ENCODE data around the gene FAM170B. TPM values are rescaled to one million over a fixed set of nuclear protein-coding genes. Genes with fewer than 3 reads are reported as not detected.

Gene FAM170B
- total and polyA plus RNA-seq, 9 of the 15 experiments (the other 6 are each of a cell fraction or from before 2014, with no cell fraction given) = 0.11 to 0.21 TPM; not detected in 7

DNA sequence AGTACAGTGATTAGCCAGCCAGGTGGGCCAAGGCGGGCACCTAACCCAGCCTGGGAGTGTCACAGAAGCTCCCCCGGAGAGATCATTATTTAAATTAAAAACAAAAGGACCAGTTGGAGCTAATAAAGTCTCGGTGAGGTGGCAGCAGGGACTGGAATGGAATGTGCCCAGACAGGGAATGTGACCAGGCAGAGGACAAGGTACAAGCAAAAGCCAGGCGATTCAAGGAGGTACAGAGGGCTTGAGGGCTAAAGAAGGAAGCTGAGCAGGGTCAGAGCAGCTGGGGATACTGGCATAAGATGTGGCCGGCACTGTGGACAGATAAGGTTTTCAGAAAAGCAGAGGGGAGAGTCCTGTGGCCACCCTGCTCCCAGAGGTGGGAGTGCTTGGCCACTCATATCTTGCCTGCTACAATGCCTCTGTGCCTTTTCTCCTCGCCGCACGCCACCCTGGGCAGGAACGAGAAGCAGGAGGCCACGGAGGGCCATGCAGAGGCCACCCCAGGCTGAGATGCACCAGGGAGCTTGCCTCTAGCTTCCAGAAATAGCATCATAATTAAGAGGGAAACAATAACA lies 41.2 kb upstream of the FAM170B start (continued):
- TF ChIP-seq RNF219 (CRISPR knock-in tag; IDR thresholded peaks at IDR 0.05) (no peak), ZNF124 (CRISPR knock-in tag; IDR thresholded peaks at IDR 0.05) (no peak), ZBTB40 (IDR thresholded peaks at IDR 0.05) (no peak), ZBTB40 (CRISPR knock-in tag; IDR thresholded peaks at IDR 0.05) (no peak), IRF9 (tag; IDR thresholded peaks at IDR 0.05) (no peak)
- TF ChIP-seq, protein P1, sequence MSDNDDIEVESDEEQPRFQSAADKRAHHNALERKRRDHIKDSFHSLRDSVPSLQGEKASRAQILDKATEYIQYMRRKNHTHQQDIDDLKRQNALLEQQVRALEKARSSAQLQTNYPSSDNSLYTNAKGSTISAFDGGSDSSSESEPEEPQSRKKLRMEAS (CRISPR knock-in tag; IDR thresholded peaks at IDR 0.05) = 0 out of 2 replicates have a peak, but pooled peaks have one; percentile 7
- TF ChIP-seq, protein P2, sequence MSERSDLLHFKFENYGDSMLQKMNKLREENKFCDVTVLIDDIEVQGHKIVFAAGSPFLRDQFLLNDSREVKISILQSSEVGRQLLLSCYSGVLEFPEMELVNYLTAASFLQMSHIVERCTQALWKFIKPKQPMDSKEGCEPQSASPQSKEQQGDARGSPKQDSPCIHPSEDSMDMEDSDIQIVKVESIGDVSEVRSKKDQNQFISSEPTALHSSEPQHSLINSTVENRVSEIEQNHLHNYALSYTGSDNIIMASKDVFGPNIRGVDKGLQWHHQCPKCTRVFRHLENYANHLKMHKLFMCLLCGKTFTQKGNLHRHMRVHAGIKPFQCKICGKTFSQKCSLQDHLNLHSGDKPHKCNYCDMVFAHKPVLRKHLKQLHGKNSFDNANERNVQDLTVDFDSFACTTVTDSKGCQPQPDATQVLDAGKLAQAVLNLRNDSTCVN (CRISPR knock-in tag; IDR thresholded peaks at IDR 0.05) = 0 out of 2 replicates have a peak, but pooled peaks have one; percentile 18

Measured in K562 (cell line).